OCI-LY1 (cell line): ENCODE data around the gene CEACAM19.

Experiments used
- H2AFZ ChIP-seq: fragments of 200-600 bp; sonication (generic), shearing (Covaris generic); 2 replicates; pipeline ENCODE4 v1.6.0; 2014; ENCODE audit warnings: antibody characterized with exemption, mild to moderate bottlenecking, low read length
- H3F3A ChIP-seq: fragments of 200-600 bp; sonication (generic), shearing (Covaris generic); 2 replicates; pipeline ENCODE4 v1.6.0; 2014; ENCODE audit warnings: mild to moderate bottlenecking, antibody characterized with exemption, low read length, moderate library complexity; ENCODE audit not compliant: insufficient read depth
- H3K27ac ChIP-seq: fragments of 200-600 bp; sonication (generic); 2 replicates; pipeline ENCODE4 v1.5.1; 2014; ENCODE audit warnings: low read length, mixed run types, mild to moderate bottlenecking, low read depth; ENCODE audit not compliant: poor library complexity, severe bottlenecking
- H3K27me3 ChIP-seq: fragments of 200-600 bp; sonication (generic); 2 replicates; pipeline ENCODE4 v1.6.0; 2014; ENCODE audit warnings: antibody characterized with exemption, mild to moderate bottlenecking, low read length, moderate library complexity; ENCODE audit not compliant: insufficient read depth
- H3K36me3 ChIP-seq: fragments of 200-600 bp; sonication (generic); 2 replicates; pipeline ENCODE4 v1.6.1; 2014; ENCODE audit warnings: mild to moderate bottlenecking, antibody characterized with exemption, low read length, moderate library complexity, mixed read lengths; ENCODE audit not compliant: insufficient read depth
- H3K4me1 ChIP-seq: fragments of 200-600 bp; sonication (generic); 2 replicates; pipeline ENCODE4 v1.5.1; 2014; ENCODE audit warnings: mild to moderate bottlenecking, low read length, moderate library complexity; ENCODE audit not compliant: insufficient read depth, severe bottlenecking
- H3K4me2 ChIP-seq: fragments of 200-600 bp; sonication (generic), shearing (Covaris generic); 2 replicates; pipeline ENCODE4 v1.6.1; 2014; ENCODE audit warnings: low read length
- H3K4me3 ChIP-seq: fragments of 200-600 bp; sonication (generic); 2 replicates; pipeline ENCODE4 v1.5.1; 2014; ENCODE audit warnings: low read length, low read depth, mild to moderate bottlenecking, mixed read lengths; ENCODE audit not compliant: poor library complexity, severe bottlenecking
- H3K79me2 ChIP-seq: fragments of 200-600 bp; shearing (Covaris generic); 2 replicates; pipeline ENCODE4 v1.6.1; 2016; ENCODE audit warnings: mixed run types, low read length, mixed read lengths; ENCODE audit not compliant: insufficient read depth
- H3K9ac ChIP-seq: fragments of 200-600 bp; sonication (generic), shearing (Covaris generic); 2 replicates; pipeline ENCODE4 v1.6.1; 2014; ENCODE audit warnings: mild to moderate bottlenecking, low read length, mixed read lengths
- H3K9me2 ChIP-seq: fragments of 200-600 bp; sonication (generic), shearing (Covaris generic); 2 replicates; pipeline ENCODE4 v1.6.1; 2014; ENCODE audit warnings: low read depth, mild to moderate bottlenecking, low read length, mixed read lengths
- H3K9me3 ChIP-seq: fragments of 200-600 bp; shearing (Covaris generic); 2 replicates; pipeline ENCODE4 v1.6.1; 2014; ENCODE audit warnings: low read length, mixed read lengths
- H4K20me1 ChIP-seq: fragments of 200-600 bp; sonication (generic), shearing (Covaris generic); 2 replicates; pipeline ENCODE4 v1.6.0; 2016; ENCODE audit warnings: mild to moderate bottlenecking, low read length; ENCODE audit not compliant: insufficient read depth
- CTCF ChIP-seq: fragments of 200-600 bp; sonication (generic), shearing (Covaris generic); IDR thresholded peaks from 2 replicates; pipeline ENCODE4 v1.5.1; 2017; ENCODE audit warnings: mild to moderate bottlenecking, antibody characterized with exemption, low read length, moderate library complexity, mixed read lengths
- EZH2 ChIP-seq: fragments of 200-600 bp; sonication (generic), shearing (Covaris generic); IDR thresholded peaks from 2 replicates; pipeline ENCODE4 v1.8.0; 2017; ENCODE audit warnings: borderline replicate concordance, mixed run types, mild to moderate bottlenecking, antibody characterized with exemption, low read length, moderate library complexity, mixed read lengths

Gene CEACAM19

GRCh38 chr19:44671400-44671799 lies at the start of gene CEACAM19:
Gene CEACAM19, plus strand, starts transcription at chr19:44671482. Its CDS starts 450 bp downstream, at chr19:44671932.
- Histone ChIP-seq H3K9me3 (no peaks in the 10 kb centered on the region), H3F3A (no peaks in the 10 kb centered on the region), H3K4me3 (no peak within 1 kb of the TSS), H3K79me2 (no peaks in the 10 kb centered on the region), H4K20me1 (no peaks in the 10 kb centered on the region), H3K27me3 (no peaks in the 10 kb centered on the region), H3K4me1 (no peaks in the 10 kb centered on the region), H3K36me3 (no peaks in the 10 kb centered on the region), H3K4me2 (no peak within 1 kb of the TSS), H3K27ac (no peak within 1 kb of the TSS), H2AFZ (no peak within 1 kb of the TSS), H3K9me2 (no peaks in the 10 kb centered on the region), H3K9ac (no peak within 1 kb of the TSS)
- no peak for TF ChIP-seq CTCF
- no peak for TF ChIP-seq EZH2

- Histone ChIP-seq H3K9me2 (no peaks in the 10 kb centered on the region), H3K9ac (no peak overlapping the region), H3K9me3 (no peaks in the 10 kb centered on the region), H3K36me3 (no peaks in the 10 kb centered on the region), H3K27ac (no peak overlapping the region), H3K4me3 (no peak overlapping the region), H3K79me2 (no peaks in the 10 kb centered on the region), H3K4me1 (no peaks in the 10 kb centered on the region), H3F3A (no peaks in the 10 kb centered on the region), H2AFZ (no peak overlapping the region), H3K4me2 (no peak overlapping the region), H3K27me3 (no peaks in the 10 kb centered on the region), H4K20me1 (no peaks in the 10 kb centered on the region)
- TF ChIP-seq EZH2 = no peak
- no peak for TF ChIP-seq CTCF
Observed at GRCh38 chr19:44623080-44623479, 48.2 kb upstream of the CEACAM19 start.

- no peak overlapping the region for H3K4me3 ChIP-seq
- H3K9me2 ChIP-seq = no peaks in the 10 kb centered on the region
- H3K4me2 ChIP-seq = no peak overlapping the region
- no peak overlapping the region for H3K9ac ChIP-seq
- TF ChIP-seq CTCF (no peak), EZH2 (no peak)
- no peaks in the 10 kb centered on the region for H3K9me3 ChIP-seq
- no peaks in the 10 kb centered on the region for H4K20me1 ChIP-seq
- no peak overlapping the region for H3K27ac ChIP-seq
- H3K27me3 ChIP-seq = no peaks in the 10 kb centered on the region
- no peaks in the 10 kb centered on the region for H3K36me3 ChIP-seq
- no peak overlapping the region for H2AFZ ChIP-seq
- H3K4me1 ChIP-seq = no peaks in the 10 kb centered on the region
- no peaks in the 10 kb centered on the region for H3K79me2 ChIP-seq
- H3F3A ChIP-seq = no peaks in the 10 kb centered on the region
Observed at GRCh38 chr19:44623626-44624025, 47.7 kb upstream of the CEACAM19 start.
